Activated CD4-positive, alpha-beta T cell treated with anti-CD3 and anti-CD28 coated beads, Interleukin-2, Interleukin-4, amounts not matched to agents 100 ng/mL and 50 ng/mL, durations not matched to agents 16 hours and 8 hours (primary cell): ENCODE results near the gene TUBB3.
"Not testable (repeated sequence)": the region's sequence is repeated elsewhere in the genome, so short reads cannot be mapped to it uniquely, and the experiment has no call there.

Experiments used
- DNase-seq: peaks from one replicate; pipeline ENCODE4 v3.0.0-alpha.2; 2020; ENCODE audit warnings: low spot score

Gene TUBB3

DNA sequence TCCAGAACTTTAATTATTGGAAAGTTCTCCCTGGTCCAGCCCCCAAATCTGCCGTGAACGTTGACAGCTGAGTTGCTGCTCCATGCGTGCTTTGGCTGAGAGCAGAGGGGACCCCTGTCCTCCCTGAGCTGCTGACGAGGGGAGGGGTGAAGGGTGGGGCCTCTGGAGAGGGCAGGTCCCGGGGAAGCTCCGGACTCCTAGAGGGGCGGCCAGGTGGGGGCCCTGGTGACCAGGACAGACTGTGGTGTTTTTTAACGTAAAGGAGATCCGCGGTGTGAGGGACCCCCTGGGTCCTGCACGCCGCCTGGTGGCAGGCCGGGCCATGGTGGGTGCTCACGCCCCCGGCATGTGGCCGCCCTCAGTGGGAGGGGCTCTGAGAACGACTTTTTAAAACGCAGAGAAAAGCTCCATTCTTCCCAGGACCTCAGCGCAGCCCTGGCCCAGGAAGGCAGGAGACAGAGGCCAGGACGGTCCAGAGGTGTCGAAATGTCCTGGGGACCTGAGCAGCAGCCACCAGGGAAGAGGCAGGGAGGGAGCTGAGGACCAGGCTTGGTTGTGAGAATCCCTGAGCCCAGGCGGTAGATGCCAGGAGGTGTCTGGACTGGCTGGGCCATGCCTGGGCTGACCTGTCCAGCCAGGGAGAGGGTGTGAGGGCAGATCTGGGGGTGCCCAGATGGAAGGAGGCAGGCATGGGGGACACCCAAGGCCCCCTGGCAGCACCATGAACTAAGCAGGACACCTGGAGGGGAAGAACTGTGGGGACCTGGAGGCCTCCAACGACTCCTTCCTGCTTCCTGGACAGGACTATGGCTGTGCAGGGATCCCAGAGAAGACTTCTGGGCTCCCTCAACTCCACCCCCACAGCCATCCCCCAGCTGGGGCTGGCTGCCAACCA, 4.4 kb upstream of the TUBB3 start, which contains the start of gene MC1R:
Gene MC1R, plus strand, starts transcription at position 410 of the 895 bp plus-strand sequence. Its CDS starts 397 bp downstream, at position 807.
- DNase-seq: peak; percentile 37

DNA sequence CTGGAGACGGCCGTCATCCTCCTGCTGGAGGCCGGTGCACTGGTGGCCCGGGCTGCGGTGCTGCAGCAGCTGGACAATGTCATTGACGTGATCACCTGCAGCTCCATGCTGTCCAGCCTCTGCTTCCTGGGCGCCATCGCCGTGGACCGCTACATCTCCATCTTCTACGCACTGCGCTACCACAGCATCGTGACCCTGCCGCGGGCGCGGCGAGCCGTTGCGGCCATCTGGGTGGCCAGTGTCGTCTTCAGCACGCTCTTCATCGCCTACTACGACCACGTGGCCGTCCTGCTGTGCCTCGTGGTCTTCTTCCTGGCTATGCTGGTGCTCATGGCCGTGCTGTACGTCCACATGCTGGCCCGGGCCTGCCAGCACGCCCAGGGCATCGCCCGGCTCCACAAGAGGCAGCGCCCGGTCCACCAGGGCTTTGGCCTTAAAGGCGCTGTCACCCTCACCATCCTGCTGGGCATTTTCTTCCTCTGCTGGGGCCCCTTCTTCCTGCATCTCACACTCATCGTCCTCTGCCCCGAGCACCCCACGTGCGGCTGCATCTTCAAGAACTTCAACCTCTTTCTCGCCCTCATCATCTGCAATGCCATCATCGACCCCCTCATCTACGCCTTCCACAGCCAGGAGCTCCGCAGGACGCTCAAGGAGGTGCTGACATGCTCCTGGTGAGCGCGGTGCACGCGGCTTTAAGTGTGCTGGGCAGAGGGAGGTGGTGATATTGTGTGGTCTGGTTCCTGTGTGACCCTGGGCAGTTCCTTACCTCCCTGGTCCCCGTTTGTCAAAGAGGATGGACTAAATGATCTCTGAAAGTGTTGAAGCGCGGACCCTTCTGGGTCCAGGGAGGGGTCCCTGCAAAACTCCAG, 3.4 kb upstream of the TUBB3 start:
- DNase-seq: no peak

DNA sequence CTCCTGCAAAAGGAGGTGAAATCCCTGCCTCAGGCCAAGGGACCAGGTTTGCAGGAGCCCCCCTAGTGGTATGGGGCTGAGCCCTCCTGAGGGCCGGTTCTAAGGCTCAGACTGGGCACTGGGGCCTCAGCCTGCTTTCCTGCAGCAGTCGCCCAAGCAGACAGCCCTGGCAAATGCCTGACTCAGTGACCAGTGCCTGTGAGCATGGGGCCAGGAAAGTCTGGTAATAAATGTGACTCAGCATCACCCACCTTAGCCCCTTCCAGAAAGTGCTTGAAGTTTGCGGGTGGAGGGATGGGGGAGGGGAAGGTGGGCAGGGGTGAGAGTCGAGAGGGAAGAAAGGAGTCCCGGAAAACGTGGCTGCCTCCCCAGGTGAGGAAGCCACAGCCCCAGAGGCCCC, 2.4 kb upstream of the TUBB3 start:
- no peak for DNase-seq

DNA sequence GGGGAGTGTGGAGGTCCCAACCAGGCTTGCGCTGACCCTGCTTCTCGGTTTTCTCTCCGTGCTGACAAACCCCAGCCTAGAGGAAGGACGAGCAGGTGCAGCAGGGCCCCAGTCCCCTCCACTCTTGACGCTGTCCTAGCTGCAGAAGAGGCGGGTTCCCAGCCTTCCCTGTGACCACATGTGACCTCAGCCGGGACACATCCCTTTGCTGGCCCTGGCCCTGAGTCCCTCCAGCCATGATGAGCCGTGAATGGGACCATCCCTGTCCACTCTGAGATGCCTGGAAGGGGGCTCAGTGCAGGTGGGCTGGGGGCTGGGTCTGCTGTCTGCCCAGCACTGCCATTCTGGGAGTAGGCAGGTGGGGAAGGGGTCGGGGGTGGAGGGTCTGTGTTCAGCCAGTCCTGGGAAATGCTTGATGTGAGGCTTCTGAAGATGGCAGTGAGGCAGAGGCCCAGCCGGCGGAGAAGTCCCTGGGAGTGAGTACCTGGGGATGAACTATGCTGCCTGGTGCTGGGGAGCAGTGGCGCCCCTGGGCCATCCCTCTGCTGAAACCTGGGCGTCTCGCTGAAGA, 1.9 kb upstream of the TUBB3 start:
- DNase-seq: no peak

DNA sequence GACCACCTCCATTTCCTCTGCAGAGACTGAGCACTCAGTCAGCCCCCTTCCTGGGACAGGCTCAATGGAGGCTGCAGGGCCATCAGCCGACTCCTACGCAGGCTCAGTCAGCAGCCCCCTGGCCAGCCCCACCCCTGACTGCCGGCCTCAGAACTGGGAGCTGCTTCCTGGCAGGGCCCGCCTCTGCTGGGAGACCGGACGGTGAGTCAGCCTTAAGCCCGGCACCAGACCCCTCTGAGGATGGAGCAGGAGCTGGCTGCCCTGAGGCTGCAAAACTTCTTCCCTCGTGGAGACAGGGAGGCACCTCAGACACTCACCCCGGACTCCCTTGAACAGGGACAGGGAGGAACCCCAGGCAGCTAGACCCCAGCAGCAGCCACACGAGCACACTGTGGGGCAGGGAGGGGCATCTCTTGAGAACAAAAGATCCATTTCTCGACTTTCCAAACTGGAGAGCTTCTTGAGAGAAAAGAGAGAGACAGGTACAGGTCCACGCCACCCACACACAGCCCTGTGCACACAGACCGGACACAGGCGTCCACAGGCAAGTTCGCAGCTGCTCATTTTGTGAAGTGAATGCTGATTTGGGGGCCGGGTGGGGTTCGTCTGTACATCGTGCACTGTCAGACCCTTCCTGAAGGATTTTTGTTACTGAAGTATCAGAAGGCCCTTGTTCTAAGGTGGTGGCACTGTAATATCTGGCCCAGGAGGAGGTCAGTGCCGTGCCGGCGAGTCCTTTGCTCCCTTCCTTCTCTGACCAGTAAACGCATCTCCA, 1.3 kb upstream of the TUBB3 start:
- DNase-seq: peak; percentile 74

DNA sequence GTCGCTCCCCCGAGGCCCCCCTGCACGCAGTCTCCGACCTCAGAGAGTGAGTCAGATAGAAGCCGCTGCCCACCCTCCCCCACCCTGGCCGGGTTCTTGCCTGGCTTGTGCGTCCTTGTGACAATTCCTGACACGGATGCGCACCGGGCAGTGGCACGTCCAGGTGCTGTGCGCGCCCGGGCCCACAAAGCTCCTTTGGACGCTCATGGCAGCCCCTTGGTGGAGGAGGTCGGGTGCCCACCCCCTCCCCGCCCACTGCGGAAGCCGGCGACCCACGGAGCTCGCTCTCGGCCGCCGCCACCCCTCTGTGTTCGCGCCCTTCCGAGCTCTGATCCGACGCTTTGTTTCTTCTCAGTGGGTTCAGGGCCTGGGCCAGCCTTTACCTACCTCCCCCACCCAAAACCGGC, 662 bp upstream of the TUBB3 start:
- DNase-seq: peak; percentile 58

DNA sequence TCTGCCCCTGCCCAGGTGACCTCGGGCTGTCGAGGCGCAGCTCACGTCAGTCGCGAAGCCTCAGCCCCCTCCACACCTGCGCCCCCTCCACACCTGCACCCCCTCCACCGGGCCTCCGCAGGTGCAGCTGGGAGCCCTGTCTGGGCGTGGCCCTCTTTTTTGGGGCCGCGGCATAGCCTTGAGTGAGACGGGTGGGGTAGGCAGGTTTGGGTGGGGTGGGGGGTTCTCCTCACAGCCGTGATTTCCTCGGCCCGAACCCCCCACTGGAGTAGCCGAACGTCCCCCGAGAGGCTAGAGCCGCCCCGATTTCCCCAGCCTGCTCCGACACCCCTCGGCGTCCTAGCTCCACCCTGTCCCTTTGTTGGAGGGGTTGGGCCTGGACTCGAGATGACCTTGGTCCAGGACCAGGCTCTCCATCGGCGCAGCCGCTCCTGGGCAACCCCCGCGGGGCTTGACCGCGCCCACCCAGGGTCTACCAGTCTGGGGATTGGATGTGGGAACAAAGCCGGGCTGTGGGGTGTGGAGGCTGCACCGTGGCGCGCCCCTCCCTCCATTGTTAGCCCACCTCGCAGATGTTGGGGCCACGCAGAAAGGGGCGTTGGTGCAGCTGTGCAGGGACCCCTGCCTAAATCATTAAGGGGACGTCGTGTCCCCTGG, 626 bp downstream of the TUBB3 start:
- no peak for DNase-seq

DNA sequence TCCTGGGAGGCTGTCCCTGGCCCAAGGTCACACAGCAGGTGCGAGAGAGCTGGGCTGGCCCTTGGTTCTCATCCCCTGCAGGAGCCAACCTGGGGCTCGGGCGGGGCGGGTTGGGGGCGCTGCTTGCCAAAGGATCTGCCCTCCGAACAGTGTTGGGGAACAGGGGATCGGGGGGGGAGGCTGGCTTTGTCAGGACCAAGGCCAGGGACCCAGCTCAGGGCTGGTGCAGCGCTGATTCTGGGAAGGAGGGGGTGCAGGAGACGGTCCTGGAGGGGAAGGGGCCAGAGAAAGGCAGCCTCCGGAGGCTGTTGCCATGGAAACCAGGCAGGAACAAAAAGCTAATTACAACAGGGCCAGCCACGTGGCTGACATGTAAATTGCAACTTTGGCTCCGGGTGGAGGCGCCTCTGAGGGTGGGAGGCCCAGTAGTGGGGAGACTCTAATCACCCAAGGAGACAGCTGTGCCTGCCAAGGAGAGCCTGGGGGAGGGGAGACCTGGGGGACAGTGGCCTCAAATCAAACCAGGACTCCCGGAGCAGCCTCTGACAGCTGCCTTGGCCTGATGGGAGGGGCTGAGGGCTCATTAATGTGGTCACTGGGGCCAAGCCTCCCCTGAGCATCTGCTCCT, 1.3 kb downstream of the TUBB3 start:
- peak; percentile 45 for DNase-seq

DNA sequence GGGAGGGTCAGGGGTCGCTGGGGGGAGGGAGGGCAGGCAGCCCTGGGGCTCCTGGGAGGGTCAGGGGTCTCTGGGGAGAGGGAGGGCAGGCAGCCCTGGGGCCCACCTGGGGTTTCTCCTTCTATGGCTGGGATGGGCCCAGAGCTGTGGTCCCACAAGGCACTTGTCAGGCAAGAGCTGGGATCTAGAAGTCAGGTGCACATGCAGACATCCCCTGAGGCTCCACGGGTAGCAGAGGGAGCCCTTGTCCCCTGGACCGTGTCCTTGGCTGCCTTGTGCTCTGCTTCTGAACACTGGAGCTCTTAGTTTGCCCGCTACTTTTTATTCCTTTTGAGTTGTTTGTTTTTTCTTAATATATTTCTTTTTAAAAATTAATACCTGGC, 1.8 kb downstream of the TUBB3 start:
- no peak for DNase-seq

DNA sequence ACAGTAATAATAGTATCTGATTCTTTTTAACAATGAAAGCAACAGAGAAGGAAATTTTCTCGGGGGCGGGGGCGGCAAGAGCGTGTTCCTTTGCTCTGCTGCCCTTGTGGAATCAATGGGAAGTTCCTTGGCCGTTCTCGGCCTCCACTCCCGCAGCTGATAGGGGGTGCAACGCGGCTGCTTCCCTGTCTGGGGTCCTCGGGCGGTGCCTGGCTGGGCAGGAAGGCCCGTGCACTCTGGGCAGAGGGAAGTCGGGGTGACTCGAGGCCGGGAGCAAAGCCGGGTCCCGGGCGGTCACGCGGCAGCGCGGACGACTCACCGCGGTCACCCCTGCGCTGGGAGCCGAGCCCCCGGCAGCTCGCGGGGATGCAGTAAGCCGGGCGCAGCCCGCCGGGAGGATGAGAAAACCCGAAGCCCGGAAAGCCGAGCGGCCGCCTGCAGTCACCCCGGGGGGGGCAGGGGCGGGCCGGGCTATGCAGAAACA, 2.5 kb downstream of the TUBB3 start:
- DNase-seq: no peak

DNA sequence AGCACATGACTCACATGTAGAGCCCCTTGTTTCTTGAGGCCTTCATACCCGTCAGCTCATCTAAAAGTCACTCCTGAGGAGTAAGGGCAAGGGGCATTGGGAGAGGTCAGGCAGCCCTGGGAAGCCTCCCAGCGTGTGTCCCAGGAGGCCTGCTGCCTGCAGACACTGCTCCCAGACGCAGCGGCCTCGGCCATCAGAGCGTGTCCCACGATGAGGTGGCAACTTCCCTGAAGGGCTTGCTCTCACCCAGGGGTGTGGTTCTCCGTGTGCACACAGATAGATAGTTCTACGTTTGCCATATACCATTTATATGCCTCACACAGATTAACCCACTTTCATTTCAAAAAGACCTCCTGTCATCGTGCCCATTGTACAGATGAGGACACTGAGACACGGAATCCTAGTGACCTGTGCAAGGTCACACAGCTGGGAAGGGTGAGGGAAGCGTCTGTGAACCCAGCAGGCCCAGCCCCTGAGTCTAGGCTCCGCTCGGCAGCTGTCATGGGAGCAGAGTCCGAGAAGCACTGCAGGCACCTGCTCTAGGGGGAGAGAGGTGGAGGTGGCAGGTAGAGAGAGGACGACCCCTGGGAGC, 8.3 kb downstream of the TUBB3 start:
- no peak for DNase-seq

DNA sequence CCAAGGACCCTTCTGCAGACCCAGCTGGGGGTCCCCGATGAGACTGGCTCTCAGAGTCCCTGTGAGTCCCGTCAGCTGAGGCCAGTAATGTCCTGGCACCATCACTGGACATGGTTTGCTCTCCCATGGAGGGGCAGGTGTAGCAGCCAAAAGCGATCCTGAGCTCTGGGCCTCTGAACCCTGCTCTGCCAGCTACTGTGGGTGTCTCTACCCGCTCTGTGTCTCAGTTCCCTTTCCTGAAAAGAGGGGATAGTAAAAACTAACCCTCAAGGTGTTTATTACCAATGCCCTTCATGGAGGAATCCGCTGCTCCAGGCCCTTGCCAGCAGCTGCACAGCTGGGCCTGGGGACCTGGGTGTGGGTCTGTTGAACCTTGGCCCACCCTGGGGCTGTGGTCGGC, 8.8 kb downstream of the TUBB3 start:
- DNase-seq: no peak

DNA sequence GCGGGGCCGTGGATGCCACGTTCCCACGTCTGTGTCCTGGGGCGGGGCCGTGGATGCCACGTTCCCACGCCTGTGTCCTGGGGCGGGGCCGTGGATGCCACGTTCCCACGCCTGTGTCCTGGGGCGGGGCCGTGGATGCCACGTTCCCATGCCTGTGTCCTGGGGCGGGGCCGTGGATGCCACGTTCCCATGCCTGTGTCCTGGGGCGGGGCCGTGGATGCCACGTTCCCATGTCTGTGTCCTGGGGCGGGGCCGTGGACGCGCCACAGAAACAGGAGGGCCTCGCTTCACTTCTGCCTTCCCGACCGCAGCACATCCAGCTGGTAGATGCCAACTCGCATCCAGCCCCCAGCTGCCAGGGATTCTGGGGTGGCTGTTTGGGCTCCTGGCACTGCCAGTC, 10.9 kb downstream of the TUBB3 start:
- DNase-seq: not testable (repeated sequence)

DNA sequence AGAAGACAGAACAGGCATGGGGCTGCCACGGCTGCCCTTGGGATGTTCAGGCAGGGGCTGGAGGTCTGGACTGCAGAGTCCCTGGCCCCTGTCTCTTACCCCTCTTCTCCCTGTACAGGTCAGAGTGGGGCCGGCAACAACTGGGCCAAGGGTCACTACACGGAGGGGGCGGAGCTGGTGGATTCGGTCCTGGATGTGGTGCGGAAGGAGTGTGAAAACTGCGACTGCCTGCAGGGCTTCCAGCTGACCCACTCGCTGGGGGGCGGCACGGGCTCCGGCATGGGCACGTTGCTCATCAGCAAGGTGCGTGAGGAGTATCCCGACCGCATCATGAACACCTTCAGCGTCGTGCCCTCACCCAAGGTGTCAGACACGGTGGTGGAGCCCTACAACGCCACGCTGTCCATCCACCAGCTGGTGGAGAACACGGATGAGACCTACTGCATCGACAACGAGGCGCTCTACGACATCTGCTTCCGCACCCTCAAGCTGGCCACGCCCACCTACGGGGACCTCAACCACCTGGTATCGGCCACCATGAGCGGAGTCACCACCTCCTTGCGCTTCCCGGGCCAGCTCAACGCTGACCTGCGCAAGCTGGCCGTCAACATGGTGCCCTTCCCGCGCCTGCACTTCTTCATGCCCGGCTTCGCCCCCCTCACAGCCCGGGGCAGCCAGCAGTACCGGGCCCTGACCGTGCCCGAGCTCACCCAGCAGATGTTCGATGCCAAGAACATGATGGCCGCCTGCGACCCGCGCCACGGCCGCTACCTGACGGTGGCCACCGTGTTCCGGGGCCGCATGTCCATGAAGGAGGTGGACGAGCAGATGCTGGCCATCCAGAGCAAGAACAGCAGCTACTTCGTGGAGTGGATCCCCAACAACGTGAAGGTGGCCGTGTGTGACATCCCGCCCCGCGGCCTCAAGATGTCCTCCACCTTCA, 11.7 kb downstream of the TUBB3 start:
- no peak for DNase-seq

DNA sequence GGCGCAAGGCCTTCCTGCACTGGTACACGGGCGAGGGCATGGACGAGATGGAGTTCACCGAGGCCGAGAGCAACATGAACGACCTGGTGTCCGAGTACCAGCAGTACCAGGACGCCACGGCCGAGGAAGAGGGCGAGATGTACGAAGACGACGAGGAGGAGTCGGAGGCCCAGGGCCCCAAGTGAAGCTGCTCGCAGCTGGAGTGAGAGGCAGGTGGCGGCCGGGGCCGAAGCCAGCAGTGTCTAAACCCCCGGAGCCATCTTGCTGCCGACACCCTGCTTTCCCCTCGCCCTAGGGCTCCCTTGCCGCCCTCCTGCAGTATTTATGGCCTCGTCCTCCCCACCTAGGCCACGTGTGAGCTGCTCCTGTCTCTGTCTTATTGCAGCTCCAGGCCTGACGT, 12.5 kb downstream of the TUBB3 start:
- DNase-seq: not testable (repeated sequence)

DNA sequence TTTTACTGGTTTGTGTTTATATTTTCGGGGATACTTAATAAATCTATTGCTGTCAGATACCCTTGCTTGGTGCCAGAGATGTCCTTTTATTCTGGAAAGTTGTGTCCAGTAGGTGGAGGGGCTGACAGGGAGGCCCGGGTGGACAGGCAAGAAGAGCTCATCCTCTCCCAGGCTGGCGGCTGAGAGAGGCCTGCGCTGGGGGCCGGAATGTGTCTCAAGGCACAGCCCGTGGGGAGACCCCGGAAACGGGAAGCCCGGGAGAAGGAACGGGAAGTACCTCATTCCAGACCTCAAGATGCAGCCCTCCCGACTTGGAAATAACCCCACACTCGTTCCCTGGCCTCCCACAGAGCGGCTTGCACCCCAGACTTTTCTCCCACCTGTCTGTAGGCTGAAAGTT, 12.9 kb downstream of the TUBB3 start:
- no peak for DNase-seq

DNA sequence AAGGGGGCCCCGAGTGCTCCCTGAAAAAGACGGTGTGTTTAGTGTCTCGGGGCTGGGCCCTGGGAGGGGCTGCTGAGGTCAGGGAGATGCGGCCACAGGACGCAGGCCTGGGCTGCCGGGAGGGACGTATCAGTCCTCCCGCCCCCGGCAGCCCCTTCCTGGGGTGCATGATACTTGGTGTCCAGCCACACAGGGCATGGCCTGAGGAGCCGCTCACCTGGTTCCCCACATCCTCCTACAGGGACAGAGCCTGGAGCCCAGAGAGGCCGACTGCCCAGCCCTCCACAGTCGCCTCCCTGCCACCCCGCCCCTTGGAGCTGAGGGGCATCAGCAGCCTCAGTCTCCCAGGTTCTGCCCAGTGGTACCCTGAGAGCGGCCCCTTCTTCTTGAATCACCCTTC, 13.4 kb downstream of the TUBB3 start:
- no peak for DNase-seq

DNA sequence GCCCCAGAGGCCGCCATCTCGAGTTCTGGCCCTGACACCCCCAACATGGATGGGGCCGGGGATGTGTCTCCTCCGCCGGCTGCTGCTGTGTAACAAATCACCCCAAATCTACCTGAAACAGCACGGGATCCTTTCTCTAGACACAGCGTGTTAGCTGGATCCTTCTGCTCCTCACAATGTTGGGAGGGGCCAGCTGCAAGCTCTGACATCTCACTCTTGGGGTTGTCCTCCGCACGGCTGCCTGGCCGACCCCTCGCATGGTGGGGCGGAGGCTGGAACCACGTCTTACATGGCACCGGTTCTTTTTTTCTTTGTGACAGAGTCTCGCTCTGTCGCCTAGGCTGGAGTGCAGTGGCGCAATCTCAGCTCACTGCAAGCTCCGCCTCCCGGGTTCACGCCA, 13.8 kb downstream of the TUBB3 start:
- DNase-seq: no peak
